Activated CD8-positive, alpha-beta memory T cell treated with anti-CD3 and anti-CD28 coated beads for 1 hour (primary cell): Measurements from ENCODE around the gene NRARP.

ENCODE experiments used
- DNase-seq, 2 donors: peaks; one replicate each; pipeline ENCODE4 v3.0.0-alpha.2; 2020; ENCODE audit warnings: low read depth in 1 of 2; ENCODE audit errors: extremely low read depth in 1 of 2

NRARP gene

DNA sequence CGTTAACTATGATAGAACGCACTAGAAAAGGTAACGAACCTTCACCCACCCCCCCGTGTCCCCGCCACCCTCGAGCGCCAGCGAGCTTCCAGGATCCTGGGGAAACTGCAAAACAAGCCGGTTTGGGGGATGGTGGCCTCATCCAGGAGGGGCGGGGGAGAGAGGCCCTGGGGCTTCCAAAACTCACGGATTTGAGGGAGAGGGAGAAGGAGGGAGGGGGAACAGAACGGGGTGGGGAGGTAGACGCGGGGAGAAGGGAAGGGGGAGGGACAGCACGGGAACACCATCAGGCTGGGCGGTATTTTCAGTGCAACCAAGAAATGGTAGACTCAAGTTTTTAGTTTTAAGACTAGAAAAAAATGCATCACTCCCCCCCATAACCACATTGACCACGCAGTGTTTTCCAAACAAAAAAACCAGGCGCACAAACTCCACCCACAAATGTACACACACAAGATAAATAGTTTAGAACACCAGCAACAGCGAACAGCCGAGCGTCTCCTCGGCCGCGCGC lies 1.4 kb downstream of the NRARP start:
- no peak for DNase-seq

DNA sequence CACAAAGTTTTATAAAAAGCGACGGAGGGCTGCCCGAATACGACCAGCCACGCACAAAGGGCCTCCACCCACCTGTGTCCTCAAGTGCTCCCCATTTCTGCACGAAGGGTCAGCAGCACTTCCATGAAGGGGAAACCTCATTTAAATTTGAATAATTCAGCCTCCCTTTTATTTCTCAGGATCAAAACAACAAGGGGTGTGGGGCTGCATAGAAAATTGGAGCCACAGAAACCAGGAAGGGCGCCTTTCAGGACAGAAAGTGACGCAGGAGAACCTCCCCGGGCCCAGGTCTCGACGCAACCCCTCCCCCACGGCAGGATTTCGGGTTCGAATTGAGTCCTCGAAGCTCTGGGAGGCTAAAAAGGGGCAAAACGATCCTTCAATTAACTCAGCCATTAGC lies 2.1 kb downstream of the NRARP start:
- no peak for DNase-seq

DNA sequence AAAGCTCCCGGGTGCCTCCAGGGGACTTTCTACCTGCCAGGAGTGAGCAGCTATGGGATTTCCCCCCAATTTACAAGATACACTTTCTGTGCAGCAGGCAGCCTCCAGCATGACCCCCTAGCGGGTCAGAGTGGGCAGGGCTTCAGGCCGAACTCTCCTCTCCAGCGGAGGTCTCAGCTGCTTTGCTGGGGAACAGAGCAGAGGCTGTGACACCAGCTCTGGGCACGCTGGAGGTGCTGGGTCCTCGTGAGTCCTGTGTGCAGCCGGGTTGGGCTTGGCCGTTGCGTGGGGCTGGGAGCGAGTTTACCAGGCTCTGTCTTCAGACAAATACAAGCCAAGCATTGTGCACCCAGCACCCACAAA lies 2.9 kb downstream of the NRARP start:
- DNase-seq = no peak

DNA sequence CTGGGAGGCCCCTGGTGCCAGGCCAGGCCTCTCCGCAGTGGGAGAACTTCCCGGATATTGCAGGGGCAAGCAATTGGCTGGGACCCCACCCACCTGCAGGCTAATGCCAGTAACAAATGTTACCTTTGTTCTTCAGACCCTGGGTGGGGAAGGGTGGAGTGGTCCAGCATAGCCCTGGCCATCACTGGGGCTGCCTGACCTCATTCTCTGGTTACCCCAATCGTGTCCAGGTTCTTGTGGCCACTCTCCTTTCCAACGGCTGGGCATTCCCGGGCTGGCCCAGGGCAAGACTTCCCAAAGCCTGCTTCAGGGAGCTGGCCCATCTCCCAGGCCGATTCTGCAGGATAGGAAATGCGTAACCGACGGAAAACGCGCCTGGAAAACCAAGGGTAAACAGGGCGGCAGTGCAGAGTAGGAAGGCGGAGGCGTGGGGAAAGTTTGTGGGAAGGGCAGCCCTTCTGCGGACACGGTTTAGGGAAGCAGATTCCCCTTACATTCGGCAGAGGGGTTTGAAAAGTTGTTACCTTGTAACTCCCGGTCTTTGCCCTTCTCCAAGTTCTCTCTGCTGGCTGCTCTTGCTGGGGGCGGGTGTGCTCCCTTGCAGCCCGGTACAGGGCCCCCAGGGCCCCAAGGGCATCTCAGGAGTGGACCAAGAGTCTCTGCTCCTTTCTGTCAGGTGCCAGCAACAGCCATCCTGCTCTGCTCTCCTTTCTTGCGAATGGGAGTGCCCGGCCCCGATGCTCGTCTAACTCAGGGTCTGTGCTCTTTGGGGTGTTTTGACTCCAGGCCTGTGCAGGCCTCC lies 3.5 kb downstream of the NRARP start:
- DNase-seq = no peak

DNA sequence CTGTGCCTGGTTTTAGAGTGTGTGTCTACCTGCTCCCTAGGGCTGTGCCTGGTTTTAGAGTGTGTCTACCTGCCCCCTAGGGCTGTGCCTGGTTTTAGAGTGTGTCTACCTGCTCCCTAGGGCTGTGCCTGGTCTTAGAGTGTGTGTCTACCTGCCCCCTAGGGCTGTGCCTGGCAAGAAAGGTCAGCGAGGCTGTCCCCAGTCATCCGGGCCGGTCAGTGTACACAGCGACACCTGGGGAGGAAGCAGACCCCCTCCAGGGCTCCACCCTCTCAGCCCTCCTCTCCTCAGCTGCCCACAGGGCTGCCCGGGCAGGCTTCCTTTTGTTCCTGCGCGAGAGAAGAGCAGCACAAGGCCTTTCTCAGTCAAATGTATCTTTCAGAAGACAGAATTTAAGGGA lies 4.1 kb downstream of the NRARP start:
- DNase-seq = no peak

DNA sequence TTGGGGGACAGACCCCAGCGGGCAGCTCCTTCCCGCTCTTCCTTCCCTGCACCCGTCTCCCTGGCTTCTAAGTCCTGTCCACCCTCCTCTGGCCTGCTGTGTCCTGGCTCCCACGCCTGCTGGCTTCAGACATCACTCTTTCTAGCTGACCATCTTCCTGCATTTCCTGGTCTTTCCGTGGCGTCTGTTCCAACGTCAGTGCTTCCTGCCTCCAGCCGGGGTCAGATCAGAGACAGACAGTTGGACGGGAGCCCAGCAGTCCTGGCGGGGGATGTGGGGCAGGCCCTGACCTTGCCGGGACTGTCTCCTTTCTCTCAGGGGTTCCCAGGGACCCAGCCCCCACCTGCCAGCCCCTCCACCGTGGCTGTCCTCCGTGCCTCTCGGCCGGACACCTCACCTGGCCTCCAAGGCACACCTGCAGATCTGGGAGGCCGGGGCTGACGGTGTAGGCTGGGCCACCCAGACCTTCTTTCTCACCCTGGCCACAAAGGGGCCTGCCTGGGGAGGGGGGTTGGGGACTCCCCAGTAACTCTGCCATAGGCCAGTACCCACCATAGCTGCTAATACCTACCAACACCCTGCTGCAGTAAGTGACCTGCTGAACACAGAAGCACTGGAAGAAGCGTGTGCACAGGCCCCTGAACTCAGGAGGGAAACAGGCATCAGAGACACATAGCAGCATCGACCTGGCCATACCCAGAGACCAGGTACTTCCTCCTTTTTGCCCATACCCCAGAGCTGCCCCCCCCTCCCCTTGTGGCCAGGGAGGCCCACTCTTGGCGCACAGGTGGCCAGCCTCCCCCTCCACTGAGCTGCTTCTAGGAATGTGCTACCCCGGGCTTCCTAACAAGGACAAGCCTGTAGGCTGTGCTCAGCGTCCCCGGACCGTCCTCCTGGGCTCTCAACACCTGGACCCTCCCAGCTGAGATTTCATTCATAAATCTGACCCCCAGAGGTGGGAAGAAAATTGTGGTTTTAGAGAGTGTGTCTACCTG lies 5.1 kb downstream of the NRARP start:
- DNase-seq = no peak

DNA sequence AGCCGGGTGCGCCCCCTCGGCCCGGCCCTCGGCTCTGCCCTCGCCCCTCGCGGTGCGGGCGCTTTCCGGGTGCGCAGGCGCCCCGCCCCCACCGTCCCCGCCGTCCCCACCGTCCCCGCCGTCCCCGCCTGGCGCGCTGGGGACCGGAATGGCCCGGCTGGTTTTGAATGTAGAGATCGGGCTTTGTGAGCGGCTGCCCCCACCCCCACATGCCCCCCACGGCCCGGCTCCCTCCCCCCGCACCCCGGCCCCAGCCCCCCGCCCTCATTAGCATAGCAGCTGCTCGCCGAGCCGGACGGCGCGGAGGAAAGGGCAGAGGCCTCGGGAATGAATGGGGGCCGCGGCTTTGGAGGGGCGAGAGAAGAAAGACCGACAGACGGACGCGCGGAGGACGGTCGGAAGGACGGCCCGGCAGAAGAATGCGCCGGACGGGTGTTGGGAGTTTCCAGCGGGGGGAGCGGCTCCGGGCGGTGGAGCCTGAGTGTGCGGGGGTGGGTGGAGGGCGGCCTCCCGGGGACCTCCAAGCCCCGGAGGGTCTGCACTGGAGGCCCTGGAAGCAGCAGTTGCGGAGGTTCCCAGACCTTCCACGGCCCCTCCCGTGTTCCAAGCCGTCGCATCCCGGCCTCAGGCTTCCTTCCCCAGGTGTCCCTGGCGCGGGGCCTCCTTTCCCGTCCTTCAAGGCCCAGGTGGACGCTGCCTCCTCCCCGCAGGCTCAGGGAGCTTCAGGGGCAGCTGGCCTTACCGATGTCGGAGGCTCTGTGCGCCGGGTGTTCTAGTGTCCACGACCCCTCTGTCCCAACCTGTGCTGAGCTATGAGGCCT lies 6.0 kb downstream of the NRARP start:
- no peak for DNase-seq

DNA sequence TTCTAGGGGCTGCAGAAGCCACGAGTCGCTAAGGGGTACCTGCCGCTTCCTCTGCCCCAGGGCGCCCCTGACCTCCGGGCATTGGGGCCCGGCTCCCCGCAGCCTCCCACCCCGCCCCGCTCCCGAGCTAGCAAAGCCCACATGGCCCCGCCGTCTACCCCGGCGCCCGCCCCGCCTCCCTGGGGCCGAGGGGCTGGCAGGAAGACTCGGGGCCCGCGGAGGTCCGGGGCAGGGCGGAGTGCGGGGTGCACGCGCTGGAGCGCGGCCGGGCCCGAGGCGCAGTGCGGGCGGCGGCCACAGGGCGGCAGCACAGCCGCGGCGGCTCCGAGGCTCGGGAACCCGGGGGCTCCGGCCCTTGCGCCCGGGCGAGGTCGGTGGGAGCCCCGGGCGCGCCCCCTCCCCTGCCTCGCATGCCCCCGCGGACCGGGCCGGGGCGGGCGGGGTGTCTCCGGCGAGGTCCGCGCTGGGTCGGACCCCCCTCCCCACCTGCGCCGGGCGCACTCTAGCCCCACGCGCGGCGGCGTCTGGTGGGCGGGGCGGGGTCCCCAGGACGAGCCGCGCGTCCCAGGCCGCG lies 6.7 kb downstream of the NRARP start:
- no peak for DNase-seq

DNA sequence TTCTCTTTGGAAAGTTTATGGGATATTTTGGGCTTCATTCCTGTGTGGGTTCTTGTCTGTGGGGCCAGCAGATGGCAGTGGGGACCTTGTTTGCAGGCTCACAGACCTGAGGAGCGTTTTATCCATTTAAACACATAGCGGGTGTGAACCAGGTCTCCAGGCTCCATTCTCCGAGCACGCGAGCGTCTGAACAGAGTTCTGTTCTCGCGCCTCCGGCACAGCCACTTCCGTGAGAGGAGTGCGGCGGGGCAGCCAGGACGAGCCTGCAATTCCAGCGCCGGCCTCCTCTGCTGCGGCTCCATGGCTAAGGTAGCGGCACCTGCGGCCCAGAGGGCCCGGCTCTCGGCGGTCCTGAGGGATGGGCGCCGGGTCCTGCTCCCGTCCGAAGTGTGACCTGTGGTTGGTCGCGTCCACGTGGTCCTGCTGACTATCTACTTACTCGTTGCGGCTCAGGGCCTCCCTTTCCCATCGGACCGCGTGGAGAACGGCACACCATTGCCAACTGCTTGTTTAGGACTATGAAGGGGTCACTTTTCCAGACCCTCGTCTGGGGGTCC lies 7.3 kb downstream of the NRARP start:
- no peak for DNase-seq

DNA sequence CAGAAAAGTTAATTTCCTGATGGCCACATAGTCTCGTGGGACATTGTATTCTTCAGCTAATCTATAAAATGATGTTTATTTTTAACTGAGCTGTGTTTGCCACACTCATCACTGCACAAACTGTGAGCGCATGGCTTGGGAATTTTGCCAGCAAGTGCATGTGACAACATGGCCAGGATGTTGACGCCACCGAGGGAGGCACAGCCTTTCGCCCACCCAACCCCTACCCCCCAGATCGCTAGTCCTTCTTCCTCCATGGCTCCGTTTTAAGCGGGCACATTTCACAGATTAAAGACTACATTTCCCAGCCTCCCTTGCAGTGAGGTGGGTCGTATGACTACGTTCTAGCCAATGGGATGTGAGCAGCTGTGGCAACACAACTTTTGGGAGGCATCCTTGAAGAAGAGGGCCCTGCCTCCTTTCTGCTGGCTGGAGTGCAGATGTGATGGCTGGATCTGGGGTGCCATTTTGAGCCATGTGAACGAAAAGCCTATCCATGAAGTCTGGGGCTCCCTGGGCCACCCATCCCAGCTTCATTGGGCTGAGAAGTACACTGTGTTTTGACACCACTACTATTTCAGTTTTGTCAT lies 7.9 kb downstream of the NRARP start:
- DNase-seq = no peak

DNA sequence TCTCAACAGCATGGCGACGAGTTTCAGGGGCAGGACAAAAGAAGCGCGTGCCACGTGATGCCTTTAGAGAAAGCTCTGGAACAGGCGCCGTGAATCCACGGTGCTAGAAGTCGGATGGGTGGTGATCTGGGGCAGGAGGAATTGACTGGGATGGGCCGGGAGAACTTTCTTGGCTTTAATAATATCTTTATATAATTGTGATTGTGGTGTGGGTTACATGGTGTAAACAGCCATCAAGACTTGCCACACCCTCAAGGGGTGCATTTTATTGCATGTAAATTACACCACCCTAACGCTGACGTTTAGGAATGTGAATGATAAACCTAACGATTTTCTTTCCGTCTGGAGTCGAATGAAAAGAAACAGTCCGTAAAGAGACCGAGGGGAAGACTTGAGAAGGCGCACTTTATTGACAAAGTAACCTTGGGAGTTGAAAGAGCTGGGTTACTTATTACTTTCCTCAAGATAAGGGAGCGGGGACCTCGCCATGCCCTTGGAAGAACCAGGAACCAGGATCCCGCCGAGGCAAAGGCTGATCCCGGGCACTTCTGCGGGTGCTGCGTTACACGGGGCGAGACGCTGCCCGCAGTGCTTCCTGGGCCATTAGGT lies 8.5 kb downstream of the NRARP start:
- DNase-seq = no peak

DNA sequence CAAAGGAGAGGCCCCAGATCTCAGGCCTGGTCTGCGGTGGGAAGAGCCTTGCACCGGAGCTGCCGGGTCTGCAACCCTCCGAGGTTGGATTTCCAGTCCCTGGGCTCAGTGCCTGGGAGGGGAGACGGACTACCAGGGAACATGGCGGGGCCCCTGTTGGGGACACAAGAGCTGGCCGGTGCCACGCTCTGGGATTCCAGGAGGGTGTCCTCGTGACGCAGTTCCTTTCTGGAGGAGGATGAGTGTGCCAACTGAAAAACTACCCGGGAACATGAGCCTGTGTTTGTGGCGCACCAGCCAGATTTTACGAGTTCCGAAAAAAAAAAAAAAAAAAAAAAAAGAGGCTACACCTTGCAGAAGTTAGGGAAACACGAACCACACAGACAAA lies 9.0 kb downstream of the NRARP start:
- DNase-seq = no peak

DNA sequence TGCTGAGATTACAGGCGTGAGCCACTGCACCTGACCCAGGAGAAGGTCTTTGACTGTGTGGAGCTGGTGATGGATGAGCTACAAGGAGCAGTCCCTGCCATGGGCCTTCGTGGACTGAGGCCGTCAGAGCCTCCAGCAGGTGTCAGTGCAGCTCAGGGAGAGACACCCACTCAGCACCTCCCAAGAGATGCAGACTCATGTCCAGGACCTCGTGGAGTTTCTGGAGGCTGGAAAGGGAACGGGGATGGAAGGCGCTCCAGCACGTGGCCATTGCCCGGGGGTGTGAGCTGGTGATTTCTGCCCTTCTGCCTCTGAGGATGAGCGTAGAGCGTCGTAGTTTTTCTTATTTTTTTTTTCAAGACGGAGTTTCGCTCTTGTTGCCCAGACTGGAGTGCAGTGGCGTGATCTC lies 15.1 kb downstream of the NRARP start:
- DNase-seq = no peak

DNA sequence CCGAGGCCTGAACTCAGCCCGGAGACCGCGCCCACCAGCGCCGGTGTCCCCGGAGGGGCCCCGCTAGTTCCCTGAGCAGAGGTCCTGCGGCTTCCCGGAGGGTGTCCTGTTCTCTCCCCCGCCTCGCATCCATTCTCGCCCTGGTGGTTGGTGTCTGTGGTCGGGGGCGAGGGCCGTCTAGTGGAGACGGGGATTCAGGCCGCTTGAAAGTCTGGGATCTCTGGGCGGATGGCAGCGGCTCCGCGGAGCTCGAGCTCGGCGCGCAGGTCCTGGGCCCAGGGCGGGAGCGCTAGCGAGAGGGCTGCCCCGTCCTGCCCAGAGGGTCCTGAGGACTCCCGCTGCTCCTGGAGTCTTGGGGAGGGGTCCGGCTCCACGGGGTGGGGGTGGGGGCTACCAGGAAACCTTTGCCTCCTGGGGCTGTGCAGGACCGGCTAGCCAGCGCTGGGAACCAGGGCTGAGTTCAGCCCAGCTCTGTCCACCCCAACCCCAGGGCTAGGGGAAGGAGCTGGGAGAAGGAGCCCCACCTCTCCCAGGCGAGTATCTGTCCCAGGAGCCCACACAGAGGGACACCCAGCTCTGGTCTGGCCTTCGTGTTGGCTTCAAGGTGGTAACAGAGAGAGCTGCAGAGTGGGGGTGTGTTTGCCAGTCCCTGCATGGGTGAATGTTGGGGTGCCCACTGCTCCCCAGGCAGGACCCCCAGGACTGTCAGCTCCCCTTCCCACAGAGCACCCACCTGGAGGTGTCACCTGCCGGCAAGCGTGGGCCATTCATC lies 20.5 kb downstream of the NRARP start:
- DNase-seq = no peak

DNA sequence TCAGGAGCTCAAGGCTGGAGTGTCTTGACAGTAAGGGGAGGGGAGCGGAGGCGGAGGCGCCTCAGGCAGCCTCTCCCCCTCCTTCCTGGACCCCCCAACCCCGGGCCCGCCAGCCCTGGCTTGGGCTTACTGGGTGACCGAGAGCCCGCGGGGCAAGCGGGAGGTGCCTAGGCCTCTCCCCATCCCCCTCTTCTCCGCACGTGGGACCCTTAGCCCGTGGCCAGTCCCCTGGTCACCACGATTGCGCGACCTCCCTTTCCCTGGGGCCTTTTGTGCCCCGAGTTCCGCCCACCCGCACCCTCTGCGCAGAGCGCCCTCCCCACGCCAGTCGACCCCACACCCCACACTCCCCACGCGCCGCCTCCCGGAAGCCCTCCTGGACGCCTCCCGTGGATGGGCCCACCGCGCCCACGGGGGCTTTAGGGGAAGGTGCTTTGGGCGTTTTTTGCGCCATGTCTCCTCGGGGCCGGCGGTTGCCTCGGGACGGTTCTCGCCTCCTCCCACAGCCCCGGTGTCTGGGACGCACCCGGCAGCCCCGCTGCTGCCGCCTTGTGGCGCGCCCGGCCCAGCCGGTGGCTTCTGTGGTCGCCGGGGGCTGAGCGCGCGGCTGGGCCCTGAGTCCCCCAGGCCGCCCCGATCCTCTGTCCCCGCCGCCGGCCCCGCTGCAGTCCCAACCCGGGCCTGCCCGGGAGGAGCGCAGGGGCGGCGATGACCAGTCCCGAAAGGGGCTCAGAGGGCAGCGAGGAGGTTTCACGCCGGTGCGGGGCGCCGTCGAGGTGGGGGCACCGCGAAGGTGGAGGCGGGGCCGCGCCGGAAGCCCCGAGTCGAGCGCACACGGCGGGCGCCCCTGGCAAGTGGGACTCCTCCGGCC lies 21.4 kb downstream of the NRARP start:
- no peak for DNase-seq

DNA sequence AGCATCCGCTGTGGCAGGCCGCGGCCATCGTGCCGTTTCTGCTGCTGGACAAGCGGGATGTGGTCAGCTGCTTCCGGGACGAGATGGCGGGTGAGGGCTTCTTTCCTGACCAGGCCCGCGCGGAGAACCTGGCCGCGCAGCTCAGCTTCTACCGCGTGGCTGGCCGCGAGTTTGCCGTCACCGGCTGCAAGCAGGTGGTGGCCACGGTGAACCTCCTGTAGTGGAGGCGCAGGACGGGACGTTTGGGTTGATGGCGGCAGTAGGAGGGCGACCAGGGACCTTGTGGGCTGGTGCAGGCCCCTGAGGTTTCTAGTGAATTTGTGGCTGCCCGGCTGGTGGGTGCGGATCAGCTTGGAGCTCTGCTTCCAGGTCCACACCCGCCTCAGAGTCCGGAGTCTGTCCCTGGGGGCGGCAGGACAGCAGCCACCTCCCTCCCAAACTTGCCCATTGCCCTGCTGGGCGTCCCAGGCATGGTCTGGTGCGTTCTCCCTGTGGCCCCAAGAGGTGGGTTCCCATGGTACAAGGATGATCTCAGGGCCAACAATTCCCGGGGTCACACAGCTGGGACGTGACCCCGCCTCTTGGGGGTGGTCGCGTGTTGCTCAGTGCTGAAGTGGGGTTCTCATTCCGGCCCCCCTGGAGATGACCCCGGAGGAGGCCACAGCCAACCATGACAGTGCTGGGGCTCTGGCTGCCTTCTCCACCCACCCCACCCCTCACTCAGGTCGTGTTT lies 22.2 kb downstream of the NRARP start:
- no peak for DNase-seq
